Airway epithelial cell (primary cell): Measurements from ENCODE around the gene DOP1A. TPM values are rescaled to one million over a fixed set of nuclear protein-coding genes. Genes with fewer than 3 reads are reported as not detected.

Source experiments
- total RNA-seq: library from RNA; depleted of rRNA; stranded (reverse); fragments of >200 nt; gene quantifications from 2 replicates; pipeline ENCODE4 v1.2.3, GENCODE V29; 2015

Gene DOP1A
- 12.2 and 14.0 TPM in 2 replicates for total RNA-seq

GRCh38 chr6:83067448-83068439 is at the start of gene DOP1A:
Gene DOP1A, plus strand, starts transcription at chr6:83067671. Its CDS starts 29,307 bp downstream, at chr6:83096978.

GRCh38 chr6:83065511-83066192 is 1.8 kb upstream of the DOP1A start, which contains the start of gene UBE3D:
Gene UBE3D, minus strand, starts transcription at chr6:83065841. Its CDS starts 123 bp downstream, at chr6:83065718.

GRCh38 chr6:83192871-83193746 is 125.6 kb downstream of the DOP1A start, which contains the start of the genes PGM3 and RWDD2A:
Gene PGM3, minus strand, starts transcription at chr6:83193265. Its CDS starts 2,253 bp downstream, at chr6:83191012.
Gene RWDD2A, plus strand, starts transcription at chr6:83193357. Its CDS starts 1,095 bp downstream, at chr6:83194452.

Other genes with a start within 250 kb of the DOP1A start
- gene UBE3D, start 1.8 kb upstream of the DOP1A start, total RNA-seq: 3.0 and 3.9 TPM in 2 replicates
- gene PGM3, start 125.6 kb downstream of the DOP1A start, total RNA-seq: 23.3 and 27.6 TPM in 2 replicates
- gene RWDD2A, start 125.7 kb downstream of the DOP1A start, total RNA-seq: 2.0 and 2.2 TPM in 2 replicates